Mucosa of rectum (tissue), 2 donors: ENCODE data around the gene FKBP2.
A peak's percentile ranks its signal among the peaks of the same experiment; 100 is the strongest.

Experiments used
- H3K27ac ChIP-seq, 2 donors: one replicate each; pipeline ENCODE4 v1.7.0; 2013; ENCODE audit warnings: inconsistent platforms in 2 of 2, low read depth in 2 of 2, low read length in 2 of 2
- H3K27me3 ChIP-seq, 2 donors: one replicate each; pipeline ENCODE4 v1.7.0; 2013; ENCODE audit warnings: low read length in 2 of 2; ENCODE audit not compliant: control insufficient read depth in 2 of 2, insufficient read depth in 2 of 2
- H3K36me3 ChIP-seq, 2 donors: one replicate each; pipeline ENCODE4 v1.7.0; 2013; ENCODE audit warnings: low read length in 2 of 2; ENCODE audit not compliant: control insufficient read depth in 2 of 2, insufficient read depth in 2 of 2
- H3K4me1 ChIP-seq, 2 donors: one replicate each; pipeline ENCODE4 v1.7.0; 2013; ENCODE audit warnings: low read length in 2 of 2, mild to moderate bottlenecking in 1 of 2; ENCODE audit not compliant: control insufficient read depth in 2 of 2, insufficient read depth in 2 of 2
- H3K4me3 ChIP-seq, 2 donors: one replicate each; pipeline ENCODE4 v1.7.0; 2013; ENCODE audit warnings: low read length in 2 of 2
- H3K9ac ChIP-seq, 2 donors: one replicate each; pipeline ENCODE4 v1.7.0; 2013; ENCODE audit warnings: low read length in 2 of 2, low read depth in 1 of 2, mild to moderate bottlenecking in 1 of 2
- H3K9me3 ChIP-seq, 2 donors: one replicate each; pipeline ENCODE4 v1.7.0; 2013; ENCODE audit warnings: low read length in 2 of 2; ENCODE audit not compliant: control insufficient read depth in 2 of 2
- donor health status: healthy.
- donor health status: Normal muscosa, but diverticular disease.

The FKBP2 gene

DNA sequence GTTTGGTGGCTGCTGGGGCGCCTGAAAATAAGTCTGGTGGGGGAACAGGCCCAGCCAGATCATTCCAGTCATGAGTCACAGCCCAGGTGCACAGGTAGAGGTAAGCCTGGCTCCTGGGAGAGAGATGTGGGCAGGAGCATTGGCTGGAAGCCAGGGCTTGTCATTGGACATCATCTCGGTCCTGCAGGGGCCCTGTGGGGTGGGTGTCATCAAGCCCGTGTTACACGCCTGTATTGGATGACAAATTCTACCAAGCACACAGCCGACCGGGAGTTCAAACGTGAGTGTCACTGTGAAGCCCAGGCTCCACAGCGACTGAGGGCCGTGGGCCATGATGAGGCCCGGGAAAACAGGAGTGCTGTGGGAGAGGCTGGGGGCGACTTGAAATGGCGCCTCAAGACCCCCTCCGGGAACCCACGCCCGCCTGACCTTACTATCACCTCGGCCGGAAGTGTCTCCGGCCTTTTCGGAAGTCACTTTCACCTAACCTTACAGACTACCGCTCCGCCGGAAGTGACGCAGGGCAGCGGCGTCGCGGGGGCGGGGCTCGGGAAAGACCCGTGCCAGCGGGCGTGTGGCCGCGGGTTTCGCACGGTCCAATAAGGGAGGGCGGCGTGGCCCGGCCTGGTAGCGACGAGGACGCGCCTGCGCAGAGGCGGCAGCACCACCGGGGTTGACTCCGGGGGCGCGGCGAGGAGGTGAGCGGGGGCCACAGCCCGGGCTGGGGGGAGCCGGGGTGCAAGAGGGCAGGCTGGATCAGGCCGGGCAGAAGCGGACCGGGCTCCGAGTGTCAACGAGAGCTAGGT lies at the start of gene FKBP2:
FKBP2 (plus strand) TSS at position 661 of the 806 bp plus-strand sequence. CDS start 1,293 bp downstream, outside the sequence.
- peaks cover 8 to 12% of the 10 kb centered on the region in 2 donors for H3K36me3 ChIP-seq
- H3K27ac ChIP-seq = peak within 1 kb of the TSS; percentile 100
- H3K4me1 ChIP-seq = peaks cover 58 to 60% of the 10 kb centered on the region in 2 donors

DNA sequence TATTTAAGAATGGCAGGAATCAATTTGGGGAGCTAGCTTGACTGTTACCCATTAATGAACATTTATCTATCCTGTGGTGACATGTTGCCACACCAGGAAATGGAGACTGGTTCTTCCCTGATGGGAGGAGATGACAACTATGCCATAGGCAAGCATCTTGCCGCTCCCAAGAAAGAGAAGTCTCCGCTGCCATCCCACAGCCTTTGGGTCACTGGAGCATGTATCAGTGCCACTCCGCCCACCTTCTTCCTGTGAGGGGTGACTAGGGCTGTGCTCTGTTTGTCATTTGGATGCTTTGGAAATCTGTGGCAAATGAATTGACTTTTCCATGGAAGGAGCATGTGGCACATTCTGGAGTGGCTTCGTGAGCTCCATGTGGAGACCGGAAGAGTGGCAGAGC lies 48.5 kb upstream of the FKBP2 start:
- Histone ChIP-seq H3K27me3 (no peaks in the 10 kb centered on the region), H3K4me3 (no peak overlapping the region), H3K9ac (no peak overlapping the region), H3K4me1 (peaks cover 0 to 2% of the 10 kb centered on the region in 2 donors), H3K9me3 (no peaks in the 10 kb centered on the region), H3K27ac (no peak overlapping the region), H3K36me3 (peaks cover 48 to 49% of the 10 kb centered on the region in 2 donors)

More for the DNA sequence above, at the start of gene FKBP2:
- Histone ChIP-seq H3K4me3 (peak within 1 kb of the TSS; percentile 83 to 86), H3K9ac (peak within 1 kb of the TSS; percentile 94 to 99), H3K27me3 (no peaks in the 10 kb centered on the region), H3K9me3 (no peaks in the 10 kb centered on the region)

DNA sequence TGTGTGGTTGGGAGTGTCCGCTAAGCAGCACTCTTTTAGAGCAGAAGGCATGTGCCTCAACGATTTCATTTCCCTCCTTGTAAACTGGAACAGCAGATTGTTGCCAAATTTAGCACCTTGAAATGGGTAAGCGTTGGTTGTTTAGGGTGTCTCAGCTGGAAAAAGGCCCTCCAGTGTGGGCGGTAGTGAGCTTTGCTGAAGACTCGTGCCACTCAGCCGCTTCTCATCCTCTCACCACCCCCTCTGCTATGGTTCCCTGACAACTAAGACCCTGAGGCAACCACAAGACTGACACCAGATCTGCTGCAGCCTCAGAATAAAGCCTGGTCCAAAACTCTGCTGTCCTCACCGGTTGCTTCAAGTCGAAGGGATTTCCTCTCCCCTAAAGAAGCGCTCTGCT lies 44.3 kb upstream of the FKBP2 start:
- no peaks in the 10 kb centered on the region for H3K9me3 ChIP-seq
- no peak overlapping the region for H3K4me3 ChIP-seq
- H3K27ac ChIP-seq = no peak overlapping the region
- no peaks in the 10 kb centered on the region for H3K27me3 ChIP-seq
- peaks cover 72 to 73% of the 10 kb centered on the region in 2 donors for H3K36me3 ChIP-seq
- H3K9ac ChIP-seq = no peak overlapping the region
- no peaks in the 10 kb centered on the region for H3K4me1 ChIP-seq

DNA sequence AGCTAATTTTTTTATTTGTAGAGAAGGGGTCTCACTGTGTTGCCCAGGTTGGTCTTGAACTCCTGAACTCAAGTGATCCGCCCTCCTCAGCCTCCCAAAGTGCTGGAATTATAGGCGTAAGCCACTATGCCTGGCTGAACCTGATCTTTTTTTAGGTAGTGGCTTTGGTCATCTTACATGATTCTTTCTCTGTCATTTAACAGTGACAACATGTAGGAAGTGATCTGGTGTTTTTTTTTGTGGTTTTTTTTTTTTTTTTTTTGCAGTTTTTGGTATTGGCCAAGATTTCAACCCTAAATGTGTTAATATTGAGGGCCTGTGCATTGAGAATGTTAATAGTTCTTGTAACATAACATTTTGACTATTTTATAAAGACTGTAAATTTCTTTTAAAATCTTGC lies 42.4 kb upstream of the FKBP2 start:
- no peaks in the 10 kb centered on the region for H3K9me3 ChIP-seq
- no peak overlapping the region for H3K9ac ChIP-seq
- no peaks in the 10 kb centered on the region for H3K4me1 ChIP-seq
- no peak overlapping the region for H3K27ac ChIP-seq
- no peak overlapping the region for H3K4me3 ChIP-seq
- H3K27me3 ChIP-seq = no peaks in the 10 kb centered on the region
- peaks cover 76 to 79% of the 10 kb centered on the region in 2 donors for H3K36me3 ChIP-seq

DNA sequence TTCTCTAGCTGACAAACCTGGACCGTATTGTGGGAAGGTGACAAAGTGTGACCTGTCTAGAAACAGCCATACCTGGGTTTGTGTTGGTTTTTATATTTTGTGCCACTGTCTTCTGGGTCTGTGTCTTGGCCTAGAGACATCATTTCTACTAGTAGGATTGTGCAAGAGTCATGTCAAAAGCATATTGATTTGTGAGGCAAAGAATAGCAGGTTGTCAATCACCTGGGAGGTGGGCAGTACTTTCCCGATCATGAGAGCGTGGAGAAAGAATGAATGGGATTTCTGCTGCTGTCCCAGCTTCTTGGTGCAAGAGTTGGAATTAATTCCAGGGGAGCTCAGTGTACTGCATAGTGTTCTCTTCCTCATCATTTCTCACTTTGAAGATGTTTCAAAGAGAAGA lies 39.4 kb upstream of the FKBP2 start:
- Histone ChIP-seq H3K4me3 (no peak overlapping the region), H3K9me3 (no peaks in the 10 kb centered on the region), H3K36me3 (peaks cover 54 to 60% of the 10 kb centered on the region in 2 donors), H3K27ac (no peak overlapping the region), H3K4me1 (peaks cover 16% of the 10 kb centered on the region in 2 donors), H3K27me3 (no peaks in the 10 kb centered on the region), H3K9ac (no peak overlapping the region)

DNA sequence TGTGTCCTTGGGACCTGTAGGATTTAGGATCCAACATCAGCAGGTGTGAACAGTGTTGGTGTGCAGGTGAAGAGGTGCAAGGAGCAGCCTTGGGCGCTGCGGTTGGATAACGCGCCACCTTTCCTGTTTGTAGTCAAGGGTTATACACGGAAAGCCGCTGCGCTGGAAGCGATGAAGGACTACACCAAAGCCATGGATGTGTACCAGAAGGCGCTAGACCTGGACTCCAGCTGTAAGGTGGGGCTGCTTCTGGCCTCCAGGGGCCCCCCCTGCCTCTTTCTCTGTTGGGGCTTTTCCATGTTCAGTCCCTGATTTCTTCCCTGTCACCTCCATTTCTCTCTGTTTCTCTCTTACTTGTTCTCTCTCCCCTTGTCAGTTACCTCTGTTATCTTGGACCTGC lies 37.9 kb upstream of the FKBP2 start:
- H3K4me1 ChIP-seq = peaks cover 22 to 24% of the 10 kb centered on the region in 2 donors
- H3K9ac ChIP-seq = no peak overlapping the region
- H3K27ac ChIP-seq = no peak overlapping the region
- no peaks in the 10 kb centered on the region for H3K27me3 ChIP-seq
- H3K4me3 ChIP-seq = no peak overlapping the region
- no peaks in the 10 kb centered on the region for H3K9me3 ChIP-seq
- peaks cover 40 to 45% of the 10 kb centered on the region in 2 donors for H3K36me3 ChIP-seq

DNA sequence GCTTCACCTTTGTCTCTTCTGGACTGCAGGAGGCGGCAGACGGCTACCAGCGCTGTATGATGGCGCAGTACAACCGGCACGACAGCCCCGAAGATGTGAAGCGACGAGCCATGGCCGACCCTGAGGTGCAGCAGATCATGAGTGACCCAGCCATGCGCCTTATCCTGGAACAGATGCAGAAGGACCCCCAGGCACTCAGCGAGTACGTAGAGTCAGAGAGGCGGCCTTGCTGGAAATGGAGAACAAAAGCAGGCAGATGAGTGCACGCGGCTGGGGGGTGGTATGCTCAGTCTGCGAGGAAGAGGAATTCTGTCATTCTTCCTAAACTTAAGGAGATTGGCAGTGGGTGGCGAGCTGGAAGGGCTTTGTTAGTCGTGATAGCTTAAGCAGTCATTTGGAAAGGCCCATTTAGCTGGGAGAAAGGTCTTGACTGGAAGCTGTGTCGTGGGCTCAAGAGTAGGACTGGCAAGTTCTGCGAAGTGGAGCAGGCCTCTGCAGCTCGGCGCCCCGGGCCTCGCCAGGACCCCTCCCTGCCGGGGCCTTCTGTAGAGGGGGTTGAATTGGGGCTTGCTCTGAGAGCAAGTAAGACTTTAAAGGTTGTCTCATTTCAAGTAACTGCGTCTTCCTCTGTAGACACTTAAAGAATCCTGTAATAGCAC lies 37.3 kb upstream of the FKBP2 start:
- H3K9me3 ChIP-seq = no peaks in the 10 kb centered on the region
- H3K27ac ChIP-seq = no peak overlapping the region
- H3K4me3 ChIP-seq = no peak overlapping the region
- H3K4me1 ChIP-seq = peaks cover 24 to 25% of the 10 kb centered on the region in 2 donors
- no peaks in the 10 kb centered on the region for H3K27me3 ChIP-seq
- peaks cover 35 to 44% of the 10 kb centered on the region in 2 donors for H3K36me3 ChIP-seq
- H3K9ac ChIP-seq = no peak overlapping the region

DNA sequence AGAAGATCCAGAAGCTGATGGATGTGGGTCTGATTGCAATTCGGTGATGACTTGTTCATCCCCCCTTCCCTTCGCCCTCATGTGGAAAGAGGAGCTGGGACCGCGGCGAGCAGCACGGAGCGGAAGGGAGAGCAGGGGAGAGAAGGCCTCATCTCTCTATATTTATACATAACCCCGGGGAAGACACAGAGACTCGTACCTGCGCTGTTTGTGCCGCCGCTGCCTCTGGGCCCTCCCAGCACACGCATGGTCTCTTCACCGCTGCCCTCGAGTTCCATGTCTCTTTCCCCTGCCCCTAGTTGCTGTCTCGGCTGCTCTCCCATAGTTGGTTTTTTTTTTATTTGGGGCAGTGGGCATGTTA lies 36.8 kb upstream of the FKBP2 start:
- no peaks in the 10 kb centered on the region for H3K9me3 ChIP-seq
- no peak overlapping the region for H3K27ac ChIP-seq
- no peaks in the 10 kb centered on the region for H3K27me3 ChIP-seq
- H3K36me3 ChIP-seq = peaks cover 34 to 44% of the 10 kb centered on the region in 2 donors
- H3K4me3 ChIP-seq = no peak overlapping the region
- H3K9ac ChIP-seq = no peak overlapping the region
- H3K4me1 ChIP-seq = peaks cover 24 to 26% of the 10 kb centered on the region in 2 donors

DNA sequence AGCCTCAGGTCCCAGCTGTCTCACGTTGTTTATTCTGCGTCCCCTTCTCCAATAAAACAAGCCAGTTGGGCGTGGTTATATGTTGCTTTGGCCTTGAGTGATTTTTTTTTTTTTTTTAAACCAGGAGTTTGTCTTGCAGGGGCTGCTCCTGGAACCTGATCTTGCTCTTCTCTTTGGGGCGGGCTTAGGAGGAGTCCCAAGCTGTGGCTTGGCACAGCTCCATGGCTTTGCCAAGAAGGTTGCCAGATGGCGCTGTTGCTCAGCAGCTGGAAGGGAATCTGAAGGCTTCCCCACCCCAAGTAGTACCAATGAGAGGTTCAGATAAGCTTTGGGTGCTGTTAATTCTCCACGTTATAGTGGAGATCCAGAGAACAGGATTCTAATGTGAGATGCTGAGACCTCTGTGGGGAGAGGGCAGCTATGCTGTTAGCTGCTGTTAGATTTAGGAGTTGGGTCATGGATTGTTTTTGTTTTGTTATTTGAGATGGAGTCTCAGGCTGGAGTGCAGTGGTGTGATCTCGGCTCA lies 36.4 kb upstream of the FKBP2 start:
- Histone ChIP-seq H3K36me3 (peaks cover 34 to 44% of the 10 kb centered on the region in 2 donors), H3K9ac (peak overlapping the region in 1 of 2 donors; percentile 47), H3K9me3 (no peaks in the 10 kb centered on the region), H3K27ac (peak overlapping the region in 1 of 2 donors; percentile 23), H3K4me3 (peak overlapping the region in 1 of 2 donors; percentile 13), H3K4me1 (peaks cover 24 to 26% of the 10 kb centered on the region in 2 donors), H3K27me3 (no peaks in the 10 kb centered on the region)
